AG04450 (cell line): ENCODE measurements around the gene DDX60. TPM values are rescaled to one million over a fixed set of nuclear protein-coding genes. Genes with fewer than 3 reads are reported as not detected.
"Not testable (repeated sequence)": the region's sequence is repeated elsewhere in the genome, so short reads cannot be mapped to it uniquely, and the experiment has no call there.

Experiments
- CTCF ChIA-PET: fragments of 300-600, 350-600 bp; formaldehyde crosslinking; extraction: SDS; loops from one replicate; lab custom pipeline; 2022; ENCODE audit warnings: antibody characterized with exemption, inconsistent platforms; lab: Charles Lee
- POLR2A ChIA-PET: fragments of 350-600 bp; formaldehyde crosslinking; extraction: SDS; loops from one replicate; lab custom pipeline; 2021; ENCODE audit warnings: antibody characterized with exemption, inconsistent platforms; lab: Yijun Ruan, JAX
- DNase-seq: peaks from one replicate; pipeline ENCODE4 v3.0.0-alpha.2; 2011; ENCODE audit warnings: low read depth, low spot score
- H3K27ac ChIP-seq: one replicate; pipeline ENCODE4 v1.5.1; 2012; ENCODE audit warnings: low read depth, low read length, control low read depth
- H3K27me3 ChIP-seq: one replicate; pipeline ENCODE4 v1.6.0; 2012; ENCODE audit warnings: low read length; ENCODE audit not compliant: control insufficient read depth, insufficient read depth
- H3K4me3 ChIP-seq: 2 replicates; pipeline ENCODE4 v1.5.1; 2011; ENCODE audit warnings: mild to moderate bottlenecking, low read depth, low read length, control low read depth
- H3K9me3 ChIP-seq: 2 replicates; pipeline ENCODE4 v1.5.1; 2012; ENCODE audit warnings: low read length; ENCODE audit not compliant: control insufficient read depth, insufficient read depth
- CTCF ChIP-seq: IDR thresholded peaks from 2 replicates; pipeline ENCODE4 v1.5.1; 2011; ENCODE audit warnings: low read depth, low read length, control low read depth, inconsistent platforms
- polyA plus RNA-seq: library from polyadenylated mRNA; depleted of rRNA; stranded (reverse); fragments of >200 nt; gene quantifications from 2 replicates; pipeline ENCODE4 v1.2.3, GENCODE V29; 2011

Gene DDX60
- polyA plus RNA-seq, 1 experiment: 8.4 TPM

- no peak overlapping the region for H3K4me3 ChIP-seq
- DNase-seq: no peak
Observed at GRCh38 chr4:168293386-168293975, 25.1 kb downstream of the DDX60 start.

GRCh38 chr4:168291242-168291641 is 27.3 kb downstream of the DDX60 start:
- no peak for TF ChIP-seq CTCF
- ChIA-PET POLR2A (no interaction called here), CTCF (no interaction called here)

More at GRCh38 chr4:168293386-168293975, 25.1 kb downstream of the DDX60 start:
- POLR2A ChIA-PET: no interaction called here
- H3K27ac ChIP-seq: no peak overlapping the region
- CTCF ChIA-PET: no interaction called here
- no peak for TF ChIP-seq CTCF
- H3K27me3 ChIP-seq: no peaks in the 10 kb centered on the region
- no peaks in the 10 kb centered on the region for H3K9me3 ChIP-seq

GRCh38 chr4:168285850-168286249 is 32.7 kb downstream of the DDX60 start:
- H3K27ac ChIP-seq, POLR2A ChIA-PET, H3K9me3 ChIP-seq, H3K4me3 ChIP-seq, CTCF ChIA-PET, H3K27me3 ChIP-seq, DNase-seq: not testable (repeated sequence)

More at GRCh38 chr4:168291242-168291641, 27.3 kb downstream of the DDX60 start:
- no peak for DNase-seq
- no peaks in the 10 kb centered on the region for H3K9me3 ChIP-seq
- H3K27ac ChIP-seq: no peak overlapping the region
- no peak overlapping the region for H3K4me3 ChIP-seq
- H3K27me3 ChIP-seq: no peaks in the 10 kb centered on the region

DNA sequence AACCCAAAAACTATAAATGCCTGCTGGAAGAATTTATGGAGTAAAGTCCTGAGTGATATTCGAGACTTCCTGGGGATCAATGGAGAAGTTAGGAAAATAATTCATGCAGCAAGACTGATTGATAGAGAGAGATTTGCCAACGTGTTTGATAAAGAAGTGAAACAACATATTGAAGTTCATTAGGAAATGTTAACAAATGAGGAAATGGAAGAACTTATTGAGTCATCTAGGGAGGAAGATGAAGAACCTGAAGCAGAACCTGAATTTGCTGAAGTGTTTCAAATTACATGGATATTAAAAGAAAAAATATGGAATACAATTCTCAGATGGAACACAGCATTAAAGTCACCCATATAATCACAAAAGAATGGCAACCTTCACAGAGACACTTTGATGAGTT is 39.0 kb downstream of the DDX60 start:
- CTCF ChIA-PET: no interaction called here

GRCh38 chr4:168275836-168276235 is 42.7 kb downstream of the DDX60 start:
- POLR2A ChIA-PET: no interaction called here
- CTCF ChIA-PET: no interaction called here
- Histone ChIP-seq H3K4me3 (no peak overlapping the region), H3K27ac (no peak overlapping the region), H3K9me3 (no peaks in the 10 kb centered on the region), H3K27me3 (no peaks in the 10 kb centered on the region)
- no peak for DNase-seq
- no peak for TF ChIP-seq CTCF

More for the DNA sequence above, 39.0 kb downstream of the DDX60 start:
- Histone ChIP-seq H3K9me3 (no peaks in the 10 kb centered on the region), H3K27ac (no peak overlapping the region), H3K4me3 (no peak overlapping the region), H3K27me3 (no peaks in the 10 kb centered on the region)
- DNase-seq: no peak
- POLR2A ChIA-PET: no interaction called here
- TF ChIP-seq CTCF: no peak
